ENCODE data around the gene UBE2J2.
A peak's percentile ranks its signal among the peaks of the same experiment; 100 is the strongest.
"Not testable (repeated sequence)": the region's sequence is repeated elsewhere in the genome, so short reads cannot be mapped to it uniquely, and the experiment has no call there.

Gene UBE2J2

DNA sequence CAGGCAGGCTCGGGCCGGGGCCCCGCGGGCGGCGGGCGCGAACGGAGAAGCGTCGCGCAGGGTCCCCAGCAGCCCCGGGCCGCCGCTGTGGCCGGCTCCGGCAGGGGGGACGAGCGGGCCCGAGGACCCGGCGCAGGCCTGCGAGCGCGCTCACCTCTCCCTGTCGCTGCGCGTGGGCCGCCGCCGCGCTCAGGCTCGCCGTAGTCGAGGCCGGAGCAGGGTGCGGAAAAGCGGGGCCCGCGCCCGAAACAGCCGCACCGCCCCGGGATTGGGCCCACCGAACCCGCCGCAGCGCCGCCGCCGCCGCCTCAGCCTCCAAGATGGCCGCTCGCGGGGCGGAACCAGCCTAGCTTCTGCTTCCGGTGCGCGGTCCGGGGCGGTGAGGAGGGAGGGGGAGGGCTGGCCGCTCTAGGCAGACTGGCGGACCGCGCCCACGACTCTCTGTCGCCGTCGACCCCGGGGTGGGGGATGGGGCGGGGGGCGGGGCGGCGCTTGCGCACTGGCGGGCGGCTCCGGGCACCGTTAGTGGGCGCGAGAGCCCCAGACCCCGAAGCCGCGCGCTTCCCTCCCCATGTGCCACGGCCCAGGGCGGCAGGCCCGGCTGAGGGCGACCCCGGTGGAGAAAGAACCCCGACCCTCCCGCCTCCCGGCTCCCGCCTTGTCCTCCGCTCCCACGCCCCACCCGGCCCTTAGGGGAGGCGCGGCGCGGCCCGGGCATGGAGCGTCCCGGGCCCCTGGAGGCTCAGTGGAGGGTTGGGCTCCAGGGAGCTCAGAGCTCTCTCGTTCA lies at the start of gene UBE2J2:
TSS of gene UBE2J2 (minus strand) at position 343 of the 787 bp plus-strand sequence. CDS start 5,862 bp downstream, outside the sequence.
- Mint-ChIP-seq H3K27ac (peak within 1 kb of the TSS; percentile 89 to 97), H3K4me3 (peak within 1 kb of the TSS; percentile 88 to 89), H3K9me3 (no peaks in the 10 kb centered on the region), H3K4me1 (peaks cover 46% of the 10 kb centered on the region), H3K27me3 (no peaks in the 10 kb centered on the region)
- DNase-seq (peak; percentile 90 to 92), ATAC-seq (peak; percentile 97)

DNA sequence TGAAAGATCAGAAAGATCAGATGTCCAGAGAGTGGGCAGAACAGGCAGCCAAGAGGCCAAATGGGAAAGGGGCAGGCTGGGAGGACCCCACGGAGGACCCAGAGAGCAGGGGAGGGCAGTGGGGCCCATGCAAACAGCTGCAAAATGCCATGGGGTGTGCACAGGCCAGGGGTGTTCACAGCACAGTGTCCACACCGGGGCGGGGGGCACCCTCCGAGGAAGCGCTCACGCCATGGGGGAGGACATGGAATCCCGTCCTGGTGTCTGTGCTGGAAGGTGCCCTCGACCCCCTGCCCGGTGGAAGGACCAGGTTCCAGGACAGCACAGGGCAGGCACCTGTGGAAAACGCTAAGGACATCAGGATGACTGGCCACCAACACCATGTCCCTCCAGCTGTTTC lies 49.3 kb upstream of the UBE2J2 start:
- Mint-ChIP-seq H3K27ac (no peak overlapping the region), H3K4me1 (peaks cover 75% of the 10 kb centered on the region), H3K9me3 (no peaks in the 10 kb centered on the region), H3K27me3 (no peaks in the 10 kb centered on the region), H3K4me3 (peak overlapping the region; percentile 89 to 96)
- ATAC-seq (no peak), DNase-seq (no peak)

DNA sequence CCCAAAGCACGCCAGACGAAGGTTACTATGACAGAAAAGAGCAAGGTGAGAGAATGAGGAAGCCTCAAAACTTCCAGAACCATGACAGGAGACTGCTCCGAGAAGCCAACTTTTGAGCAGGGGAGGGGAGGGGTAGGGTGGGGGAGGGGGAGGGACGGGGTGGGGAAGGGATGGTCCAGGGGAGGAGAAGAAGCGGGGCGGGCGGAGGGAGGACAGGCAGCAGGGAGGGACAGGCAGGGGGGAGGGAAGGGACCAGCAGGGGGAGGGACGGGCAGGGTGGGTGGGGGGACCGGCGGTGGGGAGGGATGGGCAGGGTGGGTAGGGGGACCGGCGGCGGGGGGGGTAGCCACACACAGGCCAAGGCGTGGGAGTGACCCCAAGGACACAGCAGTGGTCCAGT lies 48.8 kb upstream of the UBE2J2 start:
- Mint-ChIP-seq H3K27ac (peak overlapping the region in 1 of 2 donors; percentile 20), H3K9me3 (no peaks in the 10 kb centered on the region), H3K4me3 (peak overlapping the region; percentile 71 to 89), H3K4me1 (peaks cover 72% of the 10 kb centered on the region), H3K27me3 (no peaks in the 10 kb centered on the region)
- no peak for ATAC-seq
- DNase-seq: no peak

DNA sequence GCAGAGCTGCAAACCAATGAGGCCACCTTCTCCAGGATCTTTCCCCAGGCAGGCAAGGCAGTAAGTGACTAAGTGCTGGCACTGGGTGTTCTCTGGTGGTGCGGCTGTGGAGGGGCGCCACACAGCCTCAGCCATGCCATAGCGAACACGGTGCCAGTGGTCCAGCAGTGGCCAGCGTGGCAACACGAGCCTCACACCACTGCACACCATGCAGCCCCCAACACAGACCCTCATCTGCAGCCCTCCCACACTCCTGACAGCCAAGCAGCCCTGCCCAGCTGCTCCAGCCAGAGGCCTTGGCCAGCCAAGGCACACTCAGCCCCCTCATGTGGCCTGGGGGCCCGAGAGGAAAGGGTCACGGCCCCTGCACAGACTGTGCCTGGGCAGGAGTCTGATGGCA lies 47.8 kb upstream of the UBE2J2 start:
- H3K27ac Mint-ChIP-seq: no peak overlapping the region
- H3K4me1 Mint-ChIP-seq: peaks cover 65% of the 10 kb centered on the region
- no peak overlapping the region for H3K4me3 Mint-ChIP-seq
- H3K9me3 Mint-ChIP-seq: no peaks in the 10 kb centered on the region
- no peak for DNase-seq
- ATAC-seq: no peak
- no peaks in the 10 kb centered on the region for H3K27me3 Mint-ChIP-seq

DNA sequence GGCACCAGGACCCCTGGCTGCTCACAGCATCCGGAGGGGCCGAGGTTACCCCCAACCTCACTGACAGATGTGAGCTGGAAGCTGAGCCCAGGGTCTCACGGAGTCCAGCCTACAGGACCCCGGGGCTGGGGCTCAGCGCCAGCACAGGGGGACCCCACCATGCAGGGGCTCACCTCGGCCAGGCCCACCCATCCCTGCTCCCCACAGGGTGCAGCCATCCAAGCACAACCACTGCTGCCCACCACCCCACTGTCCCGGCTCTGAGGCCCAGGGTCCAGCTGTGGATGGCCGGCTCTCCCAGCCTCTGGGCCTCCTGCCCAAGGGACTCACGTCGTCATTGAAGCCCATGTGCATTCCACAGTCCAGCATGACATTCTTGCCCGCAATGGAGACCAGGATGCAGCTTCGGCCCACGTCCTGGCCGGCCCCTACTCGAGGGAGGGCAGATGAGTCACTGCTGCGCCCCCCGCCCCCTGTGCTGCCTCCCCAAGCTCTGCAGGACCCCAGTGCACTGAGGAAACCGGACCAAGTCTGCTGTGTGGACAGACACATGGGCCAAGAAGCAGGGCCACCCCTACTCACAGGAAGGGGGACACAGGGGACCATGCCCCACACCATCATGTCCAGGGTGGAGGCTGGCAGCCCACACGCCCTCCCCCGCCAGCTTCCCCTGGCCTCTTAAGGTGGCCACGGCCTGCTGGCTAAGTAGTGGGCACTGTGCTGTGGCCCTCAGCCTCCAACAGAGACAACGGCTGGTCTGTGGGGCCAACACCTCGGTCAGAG lies 47.2 kb upstream of the UBE2J2 start:
- DNase-seq (no peak), ATAC-seq (no peak)
- H3K4me1 Mint-ChIP-seq: peaks cover 59% of the 10 kb centered on the region
- no peak overlapping the region for H3K4me3 Mint-ChIP-seq
- H3K27me3 Mint-ChIP-seq: no peaks in the 10 kb centered on the region
- H3K9me3 Mint-ChIP-seq: no peaks in the 10 kb centered on the region
- H3K27ac Mint-ChIP-seq: peak overlapping the region in 1 of 2 donors; percentile 96

DNA sequence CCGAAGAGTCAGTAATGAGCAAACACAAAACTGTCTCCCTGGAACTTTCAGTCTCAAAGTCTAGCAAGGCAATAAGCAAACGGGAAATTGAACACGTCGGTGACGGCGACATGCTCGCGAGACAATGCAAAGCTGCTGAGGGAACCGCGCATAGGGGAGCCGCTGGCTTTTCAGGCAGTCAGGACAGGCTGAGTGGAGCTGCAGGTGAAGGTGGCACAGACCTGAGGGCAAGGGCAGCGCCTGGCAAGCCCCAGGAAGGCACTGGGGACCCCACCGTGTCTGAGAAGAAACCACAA lies 45.9 kb upstream of the UBE2J2 start:
- Mint-ChIP-seq H3K27me3 (no peaks in the 10 kb centered on the region), H3K4me1 (peaks cover 60% of the 10 kb centered on the region), H3K9me3 (no peaks in the 10 kb centered on the region), H3K27ac (peak overlapping the region in 1 of 2 donors; percentile 96), H3K4me3 (no peak overlapping the region)
- DNase-seq (no peak), ATAC-seq (no peak)

DNA sequence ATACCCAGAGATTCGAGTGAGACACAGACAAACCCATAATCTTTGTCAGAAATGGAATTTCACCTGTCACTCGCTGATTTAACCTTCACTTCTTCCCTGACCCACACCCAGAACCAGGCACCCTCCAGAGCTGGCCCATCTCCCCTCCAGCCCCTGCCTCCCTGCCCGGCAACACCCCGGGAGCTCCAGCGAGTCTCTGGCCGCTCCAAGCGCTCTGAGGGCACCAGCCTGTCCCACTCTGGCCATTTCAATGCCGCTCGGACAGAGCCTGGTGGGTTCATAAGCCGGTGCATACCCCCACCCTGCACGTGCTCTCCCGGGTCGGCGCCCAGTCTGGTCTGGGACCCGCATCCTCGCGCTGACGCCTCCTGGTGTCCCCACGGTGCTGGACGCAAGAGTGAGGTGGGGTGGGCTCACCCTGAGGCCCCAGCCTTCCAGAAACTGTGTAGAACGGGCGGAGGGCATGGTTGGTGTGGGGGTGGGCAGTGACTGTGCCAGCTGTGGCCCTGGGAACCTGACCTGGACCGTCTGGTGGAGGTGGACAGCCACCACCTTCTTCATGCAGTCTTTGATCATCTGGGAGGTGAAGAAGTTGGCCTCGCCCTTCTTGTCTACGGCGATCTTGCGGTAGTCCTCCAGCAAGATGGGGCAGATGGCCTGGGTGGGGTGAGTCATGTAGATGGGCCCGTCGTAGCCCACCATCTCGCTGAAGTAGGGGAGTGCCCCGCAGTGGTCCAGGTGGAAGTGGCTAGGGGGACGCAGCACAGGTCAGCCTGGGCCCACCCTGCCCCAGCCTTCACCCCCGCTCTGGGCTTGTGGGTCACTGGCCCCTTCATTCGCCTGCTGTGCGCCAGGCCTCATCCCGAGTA lies 45.4 kb upstream of the UBE2J2 start:
- peaks cover 55% of the 10 kb centered on the region for H3K4me1 Mint-ChIP-seq
- H3K9me3 Mint-ChIP-seq: no peaks in the 10 kb centered on the region
- H3K4me3 Mint-ChIP-seq: no peak overlapping the region
- DNase-seq (no peak), ATAC-seq (no peak)
- H3K27me3 Mint-ChIP-seq: no peaks in the 10 kb centered on the region
- H3K27ac Mint-ChIP-seq: peak overlapping the region in 1 of 2 donors; percentile 96

- Mint-ChIP-seq H3K4me3 (no peak overlapping the region), H3K4me1 (peaks cover 48% of the 10 kb centered on the region), H3K27ac (no peak overlapping the region), H3K9me3 (no peaks in the 10 kb centered on the region), H3K27me3 (no peaks in the 10 kb centered on the region)
- DNase-seq: no peak
- no peak for ATAC-seq
These were observed 44.5 kb upstream of the UBE2J2 start for GRCh38 chr1:1318131-1318652.

- Mint-ChIP-seq H3K4me1 (peaks cover 40% of the 10 kb centered on the region), H3K9me3 (no peaks in the 10 kb centered on the region), H3K4me3 (no peak overlapping the region), H3K27ac (no peak overlapping the region), H3K27me3 (no peaks in the 10 kb centered on the region)
- ATAC-seq (no peak), DNase-seq (no peak)
These were observed 43.8 kb upstream of the UBE2J2 start for GRCh38 chr1:1317420-1317819.

DNA sequence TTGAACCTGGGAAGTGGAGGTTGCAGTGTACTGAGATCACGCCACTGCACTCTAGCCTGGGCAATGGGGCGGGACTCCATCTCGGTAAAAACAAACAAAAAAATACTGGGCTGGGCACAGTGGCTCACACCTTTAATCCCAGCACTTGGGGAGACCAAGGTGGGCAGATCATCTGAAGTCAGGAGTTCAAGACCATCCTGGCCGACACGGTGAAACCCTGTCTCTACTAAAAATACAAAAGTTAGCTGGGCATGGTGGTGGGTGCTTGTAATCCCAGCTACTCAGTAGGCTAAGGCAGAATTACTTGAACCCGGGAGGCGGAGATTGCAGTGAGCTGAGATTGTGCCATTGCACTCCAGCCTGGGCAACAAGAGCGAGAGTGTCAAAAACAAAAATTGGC lies 42.5 kb upstream of the UBE2J2 start:
- H3K9me3 Mint-ChIP-seq: not testable (repeated sequence)

GRCh38 chr1:1315435-1315954 lies 41.8 kb upstream of the UBE2J2 start:
- Mint-ChIP-seq H3K4me1 (peaks cover 25% of the 10 kb centered on the region), H3K9me3 (no peaks in the 10 kb centered on the region), H3K27me3 (no peaks in the 10 kb centered on the region), H3K27ac (peak overlapping the region in 1 of 2 donors; percentile 78), H3K4me3 (no peak overlapping the region)
- DNase-seq (no peak), ATAC-seq (no peak)

More for the DNA sequence above, 42.5 kb upstream of the UBE2J2 start:
- DNase-seq, H3K27me3 Mint-ChIP-seq, H3K4me3 Mint-ChIP-seq, ATAC-seq: not testable (repeated sequence)
- H3K4me1 Mint-ChIP-seq: peaks cover 28% of the 10 kb centered on the region
- H3K27ac Mint-ChIP-seq: peak overlapping the region in 1 of 2 donors; percentile 95

- peak overlapping the region; percentile 65 to 93 for H3K27ac Mint-ChIP-seq
- no peaks in the 10 kb centered on the region for H3K27me3 Mint-ChIP-seq
- H3K4me3 Mint-ChIP-seq: no peak overlapping the region
- ATAC-seq (no peak), DNase-seq (no peak)
- peaks cover 25% of the 10 kb centered on the region for H3K4me1 Mint-ChIP-seq
- no peaks in the 10 kb centered on the region for H3K9me3 Mint-ChIP-seq
These were observed 41.2 kb upstream of the UBE2J2 start for GRCh38 chr1:1314678-1315335.

DNA sequence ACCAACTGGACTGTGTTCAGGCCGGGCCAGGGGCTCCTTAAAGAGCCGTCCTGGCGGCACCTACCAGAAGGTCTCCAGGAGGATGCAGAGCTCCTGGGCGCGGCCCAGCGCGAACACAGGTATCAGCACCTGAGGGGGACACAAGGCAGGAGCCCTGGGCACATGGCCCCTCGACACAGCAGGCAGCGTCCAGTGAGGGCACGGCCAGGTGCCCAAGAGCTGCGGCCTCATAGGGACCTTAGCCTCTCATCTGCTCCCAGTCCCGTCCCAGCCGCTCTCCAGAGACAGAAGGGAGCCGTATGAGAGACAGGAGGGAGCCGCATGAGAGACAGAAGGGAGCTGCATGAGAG lies 40.6 kb upstream of the UBE2J2 start:
- Mint-ChIP-seq H3K27me3 (no peaks in the 10 kb centered on the region), H3K27ac (no peak overlapping the region), H3K4me3 (no peak overlapping the region), H3K4me1 (peaks cover 25% of the 10 kb centered on the region), H3K9me3 (no peaks in the 10 kb centered on the region)
- DNase-seq (no peak), ATAC-seq (no peak)

- H3K27ac Mint-ChIP-seq: peak overlapping the region in 1 of 2 donors; percentile 76
- ATAC-seq: no peak
- no peaks in the 10 kb centered on the region for H3K9me3 Mint-ChIP-seq
- peaks cover 25% of the 10 kb centered on the region for H3K4me1 Mint-ChIP-seq
- H3K4me3 Mint-ChIP-seq: no peak overlapping the region
- no peaks in the 10 kb centered on the region for H3K27me3 Mint-ChIP-seq
- no peak for DNase-seq
These were observed 40.0 kb upstream of the UBE2J2 start for GRCh38 chr1:1313500-1314236.

Measured in stimulated activated naive CD8-positive, alpha-beta T cell treated with anti-CD3 and anti-CD28 coated beads, Interleukin-15, amount 100 ng/mL, for 72 hours (primary cell).